GM18868 (cell line): Measurements from ENCODE around the gene PTPN13.

Experiments used
- ATAC-seq: cut with Tn5 transposase; IDR thresholded peaks from one replicate; pipeline ENCODE4 v1.9.1; 2021; ENCODE audit warnings: mild to moderate bottlenecking, moderate library complexity; ENCODE audit not compliant: unreplicated experiment

Gene PTPN13

DNA sequence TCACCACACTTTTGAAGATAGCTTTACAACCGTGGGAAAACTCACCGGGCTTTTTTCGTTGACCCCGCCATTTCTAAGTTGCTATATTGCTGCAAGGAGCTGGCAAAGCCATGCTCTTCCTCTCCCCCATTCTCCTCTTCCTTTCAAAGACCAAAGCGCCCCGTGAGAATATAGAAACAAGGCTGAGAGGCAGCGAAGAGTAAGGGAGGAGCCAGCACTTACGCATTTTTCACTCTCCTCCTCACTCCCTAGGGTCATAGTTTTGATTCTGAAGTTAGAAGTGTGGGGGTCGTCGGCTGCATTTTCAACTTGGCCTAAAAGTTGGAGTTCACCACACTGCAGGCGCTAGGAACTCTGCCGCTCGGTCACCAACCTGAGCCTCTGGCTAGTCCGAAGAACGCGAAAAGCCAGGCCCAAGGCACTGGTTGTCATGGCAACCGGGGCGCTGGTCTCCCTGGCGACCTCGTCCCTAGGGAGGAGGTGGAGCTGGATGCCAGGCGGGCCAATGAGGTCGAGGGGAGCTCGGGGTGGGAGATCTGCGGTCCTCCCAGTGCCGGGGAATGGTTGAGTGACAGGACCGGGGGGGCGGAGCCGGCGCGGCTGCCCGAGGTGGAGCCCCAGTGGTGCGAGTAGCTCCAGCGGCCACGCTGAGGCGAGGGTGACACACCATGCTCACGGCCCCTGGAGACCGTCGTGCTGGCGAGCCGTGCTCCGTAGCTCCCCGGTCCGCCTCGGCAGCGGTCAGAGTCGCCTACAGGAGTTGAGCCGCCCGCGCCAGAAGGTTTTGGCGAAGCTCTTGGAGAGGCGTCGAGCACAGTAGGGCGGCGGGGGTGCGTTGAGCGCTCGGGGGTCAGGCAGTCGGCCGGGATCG lies at the start of gene PTPN13:
Gene PTPN13 (plus strand): TSS at position 628 of the 871 bp plus-strand sequence. CDS start 40,942 bp downstream, outside the sequence.
- ATAC-seq, result peak; percentile 98

DNA sequence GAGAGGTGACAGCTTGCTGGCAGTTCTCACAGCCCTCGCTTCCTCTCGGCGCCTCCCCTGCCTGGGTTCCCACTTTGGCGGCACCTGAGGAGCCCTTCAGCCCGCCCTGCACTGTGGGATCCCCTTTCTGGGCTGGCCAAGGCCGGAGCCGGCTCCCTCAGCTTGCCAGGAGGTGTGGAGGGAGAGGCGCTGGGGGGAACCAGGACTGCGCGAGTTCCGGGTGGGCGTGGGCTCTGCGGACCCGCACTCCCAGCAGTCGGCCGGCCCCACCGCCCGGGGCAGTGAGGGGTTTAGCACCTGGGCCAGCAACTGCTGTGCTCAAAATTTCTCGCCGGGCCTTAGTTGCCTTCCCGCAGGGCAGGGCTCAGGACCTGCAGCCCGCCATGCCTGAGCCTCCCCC lies 47.0 kb upstream of the PTPN13 start:
- no peak for ATAC-seq

- ATAC-seq, result no peak
Observed at GRCh38 chr4:86549163-86549788, 44.8 kb upstream of the PTPN13 start.

- ATAC-seq, result no peak
Observed at GRCh38 chr4:86551387-86551786, 42.7 kb upstream of the PTPN13 start.

DNA sequence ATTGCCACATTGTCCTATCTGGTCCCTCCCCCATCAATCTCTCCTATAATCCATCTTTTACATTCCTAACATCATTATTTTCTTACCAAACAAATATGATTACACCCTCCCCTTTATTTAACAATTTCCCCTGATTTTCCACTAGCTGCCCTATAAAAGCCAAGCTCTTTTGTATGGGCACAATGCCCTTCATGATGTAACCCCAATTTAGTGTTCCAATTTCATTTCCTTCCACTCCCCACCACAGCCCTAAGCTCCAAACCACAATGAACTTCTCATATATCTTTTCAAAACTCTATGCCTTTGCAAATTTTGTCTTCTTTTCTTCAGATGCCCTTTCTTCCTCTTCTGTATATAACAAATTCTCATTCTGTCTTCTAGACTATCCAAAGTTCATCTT lies 39.5 kb upstream of the PTPN13 start:
- ATAC-seq, result no peak

DNA sequence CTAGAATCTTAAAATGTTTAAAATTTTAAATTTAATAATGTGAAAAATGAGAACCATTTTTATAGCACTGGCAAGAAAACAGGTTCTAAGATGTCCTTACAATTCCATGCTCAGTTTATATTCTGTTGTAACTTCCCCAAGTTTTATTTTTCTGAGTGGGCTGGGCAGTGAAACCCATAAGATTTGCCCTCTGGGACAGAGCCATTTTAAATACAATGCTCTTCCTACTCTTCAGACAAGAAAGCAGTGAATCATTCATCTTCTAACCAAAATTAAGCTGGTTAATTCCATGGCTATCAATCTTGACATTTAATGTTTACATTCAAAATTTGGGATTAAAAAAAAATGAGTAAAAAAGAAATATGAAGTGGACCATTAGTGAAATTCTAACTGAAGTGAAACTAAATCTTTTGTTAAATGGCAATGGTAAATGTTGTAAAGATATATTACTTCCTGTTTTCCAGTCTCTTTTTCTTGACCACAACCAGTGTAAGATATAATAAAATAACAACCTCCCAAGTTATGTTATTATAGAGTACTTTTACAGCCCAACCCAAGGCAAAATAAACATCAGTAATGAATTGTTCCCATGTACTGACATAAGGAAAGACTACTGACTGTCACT lies 37.2 kb upstream of the PTPN13 start:
- ATAC-seq, result peak; percentile 52

DNA sequence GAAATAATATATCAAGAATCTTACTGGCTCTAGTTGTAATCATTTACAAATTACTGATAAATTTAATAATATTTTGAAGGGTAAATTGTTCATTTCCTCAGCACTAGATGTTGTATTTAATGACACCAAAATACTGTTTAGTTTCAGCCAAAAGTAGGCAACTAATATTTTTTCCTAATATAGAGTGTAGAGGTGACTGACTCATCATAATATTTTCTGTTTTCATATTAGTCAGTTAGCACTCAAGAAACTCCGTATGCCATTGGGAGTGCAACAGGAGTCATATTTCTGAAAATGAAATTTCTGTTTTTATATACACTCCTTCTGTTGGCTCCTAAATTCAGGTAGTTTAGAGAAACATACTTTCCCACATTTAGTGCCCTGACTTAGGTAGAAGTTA lies 36.6 kb upstream of the PTPN13 start:
- ATAC-seq, result peak; percentile 93

DNA sequence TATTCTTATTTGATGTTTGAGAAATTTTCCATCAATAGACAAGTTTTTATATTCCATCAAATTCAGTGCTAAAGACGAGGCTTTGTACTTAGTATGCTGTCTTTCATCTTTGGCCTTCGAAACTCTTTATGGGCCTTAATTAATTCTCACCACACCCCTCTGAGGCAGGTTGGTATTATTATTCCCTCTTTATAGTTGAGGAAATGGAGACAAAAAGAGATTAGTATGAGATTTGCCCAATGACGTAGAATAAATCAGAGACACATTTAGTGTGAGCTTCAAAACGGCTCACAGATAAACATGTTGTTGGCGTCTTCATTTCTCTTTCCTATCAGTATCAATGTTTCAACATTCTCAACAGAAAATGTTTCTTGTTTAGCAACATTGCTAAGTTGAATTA lies 35.9 kb upstream of the PTPN13 start:
- no peak for ATAC-seq

DNA sequence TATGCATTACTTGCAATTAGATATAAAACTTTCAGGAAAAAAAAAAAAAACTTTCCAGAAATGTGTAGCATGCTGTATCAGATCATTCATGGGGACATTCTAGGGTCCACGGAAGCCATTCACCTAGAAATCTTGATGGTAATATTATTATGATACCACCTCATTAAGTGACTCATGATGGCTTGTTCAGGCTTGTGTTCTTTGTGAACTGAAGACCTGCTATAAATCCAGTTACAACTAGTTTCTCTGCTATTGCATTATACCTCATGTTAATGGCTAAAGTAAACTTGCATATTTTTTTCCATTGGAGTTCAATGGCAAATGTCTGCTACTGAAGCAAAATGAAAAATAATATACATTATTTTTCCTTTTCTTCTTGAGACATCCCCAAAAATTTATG lies 35.3 kb upstream of the PTPN13 start:
- no peak for ATAC-seq

- ATAC-seq, result no peak
Observed at GRCh38 chr4:86560447-86560846, 33.7 kb upstream of the PTPN13 start.

DNA sequence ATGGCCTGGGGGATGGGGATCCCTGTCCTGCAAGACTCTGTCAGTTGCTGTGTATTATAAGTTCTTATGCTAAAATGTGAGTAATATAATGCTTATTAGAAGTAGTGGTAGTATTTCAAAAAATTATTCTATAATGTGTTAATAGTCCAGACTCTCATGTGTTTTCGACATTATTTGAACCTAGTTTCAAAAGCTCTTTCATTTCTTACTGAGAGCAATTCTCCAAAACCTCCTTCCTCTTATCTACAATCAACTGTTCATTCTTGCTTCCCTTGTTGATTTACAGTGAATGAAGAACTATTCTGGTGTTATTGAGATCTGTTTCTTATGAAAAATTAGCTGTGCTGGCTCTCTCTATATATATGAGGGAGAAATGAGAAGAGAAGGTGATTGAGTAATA lies 32.9 kb upstream of the PTPN13 start:
- ATAC-seq, result no peak

DNA sequence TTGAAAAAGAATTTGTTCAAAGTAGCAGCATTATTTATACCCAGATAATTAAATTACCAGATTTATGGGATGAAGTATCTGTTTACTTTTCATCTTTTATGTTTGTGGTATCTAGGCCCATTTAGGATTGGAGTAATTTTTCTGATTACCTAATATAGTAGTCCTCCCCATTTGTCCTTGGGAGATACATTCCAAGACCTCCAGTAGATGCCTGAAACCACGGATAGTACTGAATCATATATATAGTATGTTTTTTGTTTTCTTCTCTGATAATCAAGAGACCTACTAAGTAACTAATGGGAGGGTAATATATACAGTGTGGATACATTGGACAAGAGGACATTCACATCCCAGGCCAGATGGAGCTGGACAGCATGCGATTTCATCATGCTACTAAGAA lies 30.7 kb upstream of the PTPN13 start:
- ATAC-seq, result no peak

DNA sequence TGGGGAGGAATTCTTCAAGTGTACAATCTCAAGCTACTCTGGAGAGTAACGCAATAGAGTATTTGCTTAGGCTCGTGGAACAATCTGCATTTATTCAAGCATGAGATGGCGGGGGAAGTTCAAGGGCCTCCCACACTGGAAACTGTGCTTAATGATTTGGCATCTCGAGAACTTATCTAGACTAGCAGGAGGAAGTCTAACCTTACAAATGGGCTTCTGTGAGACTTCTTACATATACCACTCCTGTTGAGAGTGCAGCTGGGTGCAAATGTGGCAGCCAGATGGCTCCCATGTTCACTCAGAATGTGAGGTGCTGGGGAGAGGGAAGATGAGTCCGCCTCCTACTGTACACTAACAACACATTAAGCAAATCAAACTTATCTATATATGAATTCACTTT lies 29.3 kb upstream of the PTPN13 start:
- ATAC-seq, result no peak

GRCh38 chr4:86565651-86566050 lies 28.5 kb upstream of the PTPN13 start:
- no peak for ATAC-seq

DNA sequence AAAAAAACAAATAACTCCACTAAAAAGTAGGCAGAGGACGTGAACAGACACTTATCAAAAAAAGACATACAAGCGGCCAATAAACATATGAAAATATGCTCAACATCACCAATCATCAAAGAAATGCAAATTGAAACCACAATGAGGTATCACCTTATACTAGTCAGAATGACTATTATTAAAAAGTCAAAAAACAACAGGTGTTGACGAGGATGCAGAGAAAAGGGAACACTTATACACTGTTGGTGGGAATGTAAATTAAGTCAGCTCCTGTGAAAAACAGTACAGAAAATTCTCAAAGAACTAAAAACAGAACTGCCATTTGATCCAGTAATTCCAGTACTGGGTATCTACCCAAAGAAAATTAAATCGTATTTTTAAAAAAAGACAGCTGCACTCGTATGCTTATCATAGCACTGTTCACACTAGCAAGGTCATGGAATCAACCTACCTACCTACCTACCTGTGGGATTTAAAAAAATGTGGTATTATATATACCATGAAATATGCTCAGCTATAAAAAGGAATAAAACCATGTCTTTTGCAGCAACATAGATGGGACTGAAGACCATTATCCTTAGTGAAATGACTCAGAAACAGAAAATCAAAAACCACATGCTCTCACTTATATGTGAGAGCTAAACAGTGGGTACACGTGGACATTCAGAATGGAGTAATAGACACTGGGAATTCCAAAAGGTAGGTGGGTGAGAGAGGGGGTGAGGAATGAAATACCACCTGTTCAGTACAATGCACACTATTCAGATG lies 24.8 kb upstream of the PTPN13 start:
- ATAC-seq, result peak; percentile 85

DNA sequence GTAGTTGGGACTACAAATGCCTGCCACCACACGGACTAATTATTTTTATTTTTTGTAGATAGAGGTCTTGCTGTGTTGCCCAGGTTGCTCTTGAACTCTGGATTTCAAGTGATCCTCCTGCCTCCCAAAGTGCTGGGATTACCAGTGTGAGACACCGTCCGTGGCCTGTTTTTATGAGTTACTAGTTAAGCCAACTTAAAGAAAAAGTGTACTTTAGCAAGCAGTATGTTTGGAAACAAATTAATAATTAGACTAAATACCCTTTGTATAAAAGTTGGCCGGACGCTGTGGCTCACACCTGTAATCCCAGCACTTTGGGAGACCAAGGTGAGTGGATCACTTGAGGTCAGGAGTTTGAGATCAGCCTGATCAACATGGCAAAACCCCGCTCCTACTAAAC lies 14.2 kb upstream of the PTPN13 start:
- ATAC-seq, result no peak

DNA sequence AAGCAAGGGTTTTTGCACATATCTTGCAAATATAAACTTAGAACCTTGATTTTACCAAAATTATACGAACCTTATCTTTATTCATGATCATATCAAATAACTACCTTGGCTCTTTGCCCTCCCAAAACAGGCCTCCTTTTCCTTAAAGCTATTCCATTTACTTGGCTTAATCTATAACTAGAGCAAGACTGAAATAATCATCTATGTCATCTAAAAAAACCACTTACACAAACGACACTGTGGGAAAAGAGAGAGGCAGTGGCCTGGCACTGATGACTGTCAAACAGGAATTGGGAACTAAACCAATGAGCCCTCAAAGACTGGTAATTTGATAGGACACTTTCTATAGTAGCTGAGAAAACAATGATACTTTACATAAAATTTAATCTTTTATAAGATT lies 11.7 kb upstream of the PTPN13 start:
- no peak for ATAC-seq

DNA sequence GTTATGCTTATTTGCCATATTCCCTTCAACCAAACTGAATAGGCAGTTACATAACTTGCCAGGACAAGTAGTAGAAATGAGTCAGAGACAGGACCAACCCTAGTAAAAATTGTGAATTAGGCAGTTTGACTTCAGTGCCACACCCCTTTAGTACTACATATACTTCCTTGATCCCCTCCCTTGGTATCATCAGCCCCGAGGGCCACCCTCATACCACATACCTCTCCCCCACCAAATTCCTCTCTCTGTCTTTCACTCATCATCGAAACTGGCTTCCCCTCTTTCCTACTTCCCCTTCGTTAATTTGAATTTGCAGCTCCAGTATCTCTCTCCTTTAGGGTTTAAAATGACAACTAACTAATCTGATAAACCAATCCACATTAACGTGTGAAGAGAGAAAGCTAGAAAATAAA lies 7.9 kb upstream of the PTPN13 start:
- peak; percentile 61 for ATAC-seq

GRCh38 chr4:86586626-86587380 lies 7.3 kb upstream of the PTPN13 start:
- ATAC-seq, result no peak

- ATAC-seq, result no peak
Observed at GRCh38 chr4:86587381-86588140, 6.6 kb upstream of the PTPN13 start.
